Panc1 (cell line): ENCODE measurements around the gene BHLHA15. TPM values are rescaled to one million over a fixed set of nuclear protein-coding genes. Genes with fewer than 3 reads are reported as not detected.
A peak's percentile ranks its signal among the peaks of the same experiment; 100 is the strongest.

Experiments
- ATAC-seq: fragments of 200-7000 bp; cut with Tn5 transposase; 2 replicates; pipeline ENCODE4 v1.9.1; 2020; ENCODE audit warnings: mild to moderate bottlenecking, moderate library complexity
- BruUV-seq: library from RNA; stranded (reverse); fragments of 400-500 nt; replicated peaks from 2 replicates; lab custom pipeline; 2021; lab: Mats Ljungman, UMichigan
- CTCF ChIA-PET: fragments of 300-600 bp; sonication (Branson Sonifier 250); formaldehyde crosslinking; loops from one replicate; lab custom pipeline; 2022; ENCODE audit warnings: antibody characterized with exemption; lab: Charles Lee
- POLR2A ChIA-PET: fragments of 300-600 bp; sonication (Branson Sonifier 250); formaldehyde crosslinking; loops from one replicate; lab custom pipeline; 2022; ENCODE audit warnings: antibody characterized with exemption; lab: Charles Lee
- DNase-seq: peaks from one replicate; pipeline ENCODE4 v3.0.0-alpha.2; 2010; ENCODE audit warnings: low read depth, low spot score
- H3K27ac ChIP-seq: 2 replicates; pipeline ENCODE4 v1.5.1; 2011; ENCODE audit warnings: mild to moderate bottlenecking, low read length, inconsistent platforms
- H3K27me3 ChIP-seq: fragments of 200-500 bp; sonication (Bioruptor generic); 2 replicates; pipeline ENCODE4 v1.6.0; 2014; ENCODE audit warnings: low read length, inconsistent platforms; ENCODE audit not compliant: control insufficient read depth, insufficient read depth
- H3K36me3 ChIP-seq: fragments of 200-500 bp; sonication (Bioruptor generic); 2 replicates; pipeline ENCODE4 v1.5.1; 2014; ENCODE audit warnings: inconsistent platforms, mild to moderate bottlenecking, low read length, moderate library complexity; ENCODE audit not compliant: control insufficient read depth, insufficient read depth
- H3K4me1 ChIP-seq: 2 replicates; pipeline ENCODE4 v1.5.1; 2011; ENCODE audit warnings: inconsistent platforms, mild to moderate bottlenecking, low read length, moderate library complexity; ENCODE audit not compliant: control insufficient read depth, insufficient read depth
- H3K4me3 ChIP-seq, 2 experiments: 2 replicates each; pipeline ENCODE4 v1.5.1; 2011 to 2012; ENCODE audit warnings: low read depth in 2 of 2, low read length in 2 of 2, mild to moderate bottlenecking in 2 of 2, inconsistent platforms in 1 of 2, moderate library complexity in 1 of 2
- H3K9me3 ChIP-seq: fragments of 200-500 bp; sonication (Bioruptor generic); 2 replicates; pipeline ENCODE4 v1.5.1; 2014; ENCODE audit warnings: low read depth, mild to moderate bottlenecking, inconsistent platforms, low read length, moderate library complexity; ENCODE audit not compliant: control insufficient read depth, insufficient read depth
- POLR2AphosphoS5 ChIP-seq: IDR thresholded peaks from 2 replicates; pipeline ENCODE4 v1.6.1; 2012; ENCODE audit warnings: mild to moderate bottlenecking, low read depth, low read length, moderate library complexity
- REST ChIP-seq, 2 experiments: IDR thresholded peaks; 2 replicates each; pipeline ENCODE4 v1.6.1; 2011 to 2012; ENCODE audit warnings: low read depth in 2 of 2, control low read depth in 1 of 2, low read length in 1 of 2, mild to moderate bottlenecking in 1 of 2, moderate library complexity in 1 of 2; ENCODE audit not compliant: insufficient read depth in 1 of 2
- SIN3A ChIP-seq: IDR thresholded peaks from 2 replicates; pipeline ENCODE4 v1.6.1; 2012; ENCODE audit warnings: low read depth, mild to moderate bottlenecking, low read length, moderate library complexity, borderline replicate concordance; ENCODE audit not compliant: insufficient read depth
- TCF7L2 ChIP-seq: IDR thresholded peaks from 2 replicates; pipeline ENCODE4 v1.6.1; 2011; ENCODE audit warnings: mild to moderate bottlenecking, low read depth, low read length, inconsistent platforms
- in situ Hi-C: cut with HindIII; loops from 2 replicates; pipeline ENCODE4 v1.10.0; 2016; ENCODE audit warnings: low sequenced_read_pairs, low pct_unique_long_range_greater_than_20kb
- intact Hi-C: fragments of 100-400 bp; cut with micrococcal nuclease; formaldehyde crosslinking; loops from one replicate; pipeline ENCODE4 v1.10.0; 2022; ENCODE audit not compliant: unreplicated experiment
- total RNA-seq: library from RNA; stranded (reverse); gene quantifications from one replicate; pipeline ENCODE4 v1.2.1, GENCODE V29; 2021; ENCODE audit not compliant: unreplicated experiment
- TF ChIP-seq, protein P1 (sequence below): fragments of 450-650 bp; IDR thresholded peaks from 2 replicates; pipeline ENCODE4 v1.5.1; 2017; ENCODE audit warnings: mild to moderate bottlenecking

The BHLHA15 gene
- total RNA-seq, 1 experiment from 2014 or later: 0.26 TPM

GRCh38 chr7:98194672-98195457, 16.4 kb upstream of the BHLHA15 start:
- Histone ChIP-seq H3K27ac (no peak overlapping the region), H3K9me3 (no peaks in the 10 kb centered on the region), H3K4me1 (no peaks in the 10 kb centered on the region), H3K27me3 (no peaks in the 10 kb centered on the region), H3K4me3 (no peak overlapping the region), H3K36me3 (peaks cover 3% of the 10 kb centered on the region; the same call in 1 of the 2 replicates)
- in situ Hi-C loops (no loop called here), intact Hi-C loops (no loop called here)
- TF ChIP-seq POLR2AphosphoS5: no peak
- BruUV-seq: no TSS peak
- ChIA-PET CTCF (no interaction called here), POLR2A (no interaction called here)
- DNase-seq (no peak), ATAC-seq (no peak)

GRCh38 chr7:98196706-98197605, 14.3 kb upstream of the BHLHA15 start:
- CTCF ChIA-PET: no interaction called here
- Histone ChIP-seq H3K4me1 (no peaks in the 10 kb centered on the region), H3K9me3 (no peaks in the 10 kb centered on the region), H3K4me3 (no peak overlapping the region), H3K27ac (no peak overlapping the region), H3K36me3 (peaks cover 3% of the 10 kb centered on the region; the same call in 1 of the 2 replicates), H3K27me3 (no peaks in the 10 kb centered on the region)
- BruUV-seq: no TSS peak
- intact Hi-C loops: no loop called here
- POLR2A ChIA-PET: no interaction called here
- in situ Hi-C loops: no loop called here
- no peak for DNase-seq
- TF ChIP-seq POLR2AphosphoS5 (no peak), REST (IDR thresholded peaks at IDR 0.05; ENCODE audit: insufficient read depth in 1 of 2, low read depth in 2 of 2, low read length in 1 of 2) (no peak), TCF7L2 (no peak), SIN3A (no peak)
- TF ChIP-seq, protein P1, sequence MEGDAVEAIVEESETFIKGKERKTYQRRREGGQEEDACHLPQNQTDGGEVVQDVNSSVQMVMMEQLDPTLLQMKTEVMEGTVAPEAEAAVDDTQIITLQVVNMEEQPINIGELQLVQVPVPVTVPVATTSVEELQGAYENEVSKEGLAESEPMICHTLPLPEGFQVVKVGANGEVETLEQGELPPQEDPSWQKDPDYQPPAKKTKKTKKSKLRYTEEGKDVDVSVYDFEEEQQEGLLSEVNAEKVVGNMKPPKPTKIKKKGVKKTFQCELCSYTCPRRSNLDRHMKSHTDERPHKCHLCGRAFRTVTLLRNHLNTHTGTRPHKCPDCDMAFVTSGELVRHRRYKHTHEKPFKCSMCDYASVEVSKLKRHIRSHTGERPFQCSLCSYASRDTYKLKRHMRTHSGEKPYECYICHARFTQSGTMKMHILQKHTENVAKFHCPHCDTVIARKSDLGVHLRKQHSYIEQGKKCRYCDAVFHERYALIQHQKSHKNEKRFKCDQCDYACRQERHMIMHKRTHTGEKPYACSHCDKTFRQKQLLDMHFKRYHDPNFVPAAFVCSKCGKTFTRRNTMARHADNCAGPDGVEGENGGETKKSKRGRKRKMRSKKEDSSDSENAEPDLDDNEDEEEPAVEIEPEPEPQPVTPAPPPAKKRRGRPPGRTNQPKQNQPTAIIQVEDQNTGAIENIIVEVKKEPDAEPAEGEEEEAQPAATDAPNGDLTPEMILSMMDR: no peak
- ATAC-seq: peak; percentile 36; the same call in 1 of the 2 replicates
